ENCODE results near the gene MRPL20.
"Not testable (repeated sequence)": the region's sequence is repeated elsewhere in the genome, so short reads cannot be mapped to it uniquely, and the experiment has no call there.

The MRPL20 gene

GRCh38 chr1:1427106-1427819 lies 20.2 kb upstream of the MRPL20 start:
- peak in 43 of 56 donors; percentile 10 to 87 (median 66) for DNase-seq

GRCh38 chr1:1426496-1427105 lies 19.5 kb upstream of the MRPL20 start:
- peak in 51 of 56 donors; percentile 28 to 89 (median 70) for DNase-seq

- peak in 49 of 56 donors; percentile 29 to 88 (median 74) for DNase-seq
Observed at GRCh38 chr1:1425753-1426495, 18.8 kb upstream of the MRPL20 start.

- no peak for DNase-seq
Observed at GRCh38 chr1:1425426-1425752, 18.3 kb upstream of the MRPL20 start.

- DNase-seq = no peak
Observed at GRCh38 chr1:1424707-1425106, 17.6 kb upstream of the MRPL20 start.

GRCh38 chr1:1423245-1423597 lies 16.1 kb upstream of the MRPL20 start:
- DNase-seq = no peak

GRCh38 chr1:1422465-1423244 lies 15.6 kb upstream of the MRPL20 start:
- DNase-seq = peak in 2 of 56 donors; percentile 35 to 44

GRCh38 chr1:1421907-1422464 lies 14.9 kb upstream of the MRPL20 start:
- no peak for DNase-seq

GRCh38 chr1:1421147-1421906 lies 14.2 kb upstream of the MRPL20 start, which contains the start of gene ANKRD65:
Gene ANKRD65 (minus strand): TSS chr1:1421276. CDS start chr1:1421005, 271 bp downstream.
- DNase-seq = peak in 30 of 56 donors; percentile 14 to 70 (median 47)

- DNase-seq = peak in 1 of 56 donors; percentile 57
Observed at GRCh38 chr1:1420654-1421141, 13.6 kb upstream of the MRPL20 start.

GRCh38 chr1:1419813-1420653 lies 12.9 kb upstream of the MRPL20 start:
- DNase-seq = peak in 6 of 56 donors; percentile 26 to 53 (median 41)

GRCh38 chr1:1419363-1419812 lies 12.3 kb upstream of the MRPL20 start:
- DNase-seq = peak in 1 of 56 donors; percentile 50

- DNase-seq = no peak
Observed at GRCh38 chr1:1418464-1419362, 11.6 kb upstream of the MRPL20 start.

- not testable (repeated sequence) for DNase-seq
Observed at GRCh38 chr1:1417825-1418463, 10.9 kb upstream of the MRPL20 start.

GRCh38 chr1:1417396-1417795 lies 10.3 kb upstream of the MRPL20 start:
- DNase-seq = not testable (repeated sequence)

- no peak for DNase-seq
Observed at GRCh38 chr1:1415751-1416150, 8.7 kb upstream of the MRPL20 start.

GRCh38 chr1:1412311-1412902 lies 5.3 kb upstream of the MRPL20 start:
- not testable (repeated sequence) for DNase-seq

Data from nucleus accumbens (tissue), 56 donors.